Stomach smooth muscle (tissue), 2 donors: Measurements from ENCODE around the gene SBK2.

Experiments used
- H3K27ac ChIP-seq: one replicate; pipeline ENCODE4 v1.7.0; 2013; ENCODE audit warnings: mild to moderate bottlenecking, low read length, inconsistent platforms
- H3K27me3 ChIP-seq, 2 donors: one replicate each; pipeline ENCODE4 v1.7.0; 2013; ENCODE audit warnings: low read length in 2 of 2; ENCODE audit not compliant: insufficient read depth in 2 of 2, control insufficient read depth in 1 of 2
- H3K36me3 ChIP-seq, 2 donors: one replicate each; pipeline ENCODE4 v1.7.0; 2013; ENCODE audit warnings: low read length in 2 of 2; ENCODE audit not compliant: control insufficient read depth in 2 of 2, insufficient read depth in 2 of 2
- H3K4me1 ChIP-seq: one replicate; pipeline ENCODE4 v1.7.0; 2013; ENCODE audit warnings: low read length; ENCODE audit not compliant: control insufficient read depth, insufficient read depth
- H3K4me3 ChIP-seq, 2 donors: one replicate each; pipeline ENCODE4 v1.7.0; 2013; ENCODE audit warnings: low read length in 2 of 2
- H3K9ac ChIP-seq, 2 donors: one replicate each; pipeline ENCODE4 v1.7.0; 2013; ENCODE audit warnings: low read length in 2 of 2, mild to moderate bottlenecking in 1 of 2
- H3K9me3 ChIP-seq, 2 donors: one replicate each; pipeline ENCODE4 v1.7.0; 2013; ENCODE audit warnings: low read length in 2 of 2; ENCODE audit not compliant: control insufficient read depth in 2 of 2
- donor health status: healthy.
- donor health status: Pancreatic carcinoma.

Gene SBK2

GRCh38 chr19:55483706-55484592 is 53.0 kb downstream of the SBK2 start:
- Histone ChIP-seq H3K9me3 (no peaks in the 10 kb centered on the region), H3K27me3 (no peaks in the 10 kb centered on the region), H3K27ac (peak overlapping the region; percentile 96), H3K4me3 (peak overlapping the region; percentile 65 to 78), H3K4me1 (peaks cover 49% of the 10 kb centered on the region), H3K36me3 (peaks cover 0 to 2% of the 10 kb centered on the region in 2 donors), H3K9ac (peak overlapping the region; percentile 62 to 75)

- H3K36me3 ChIP-seq = peaks cover 0 to 2% of the 10 kb centered on the region in 2 donors
- H3K27ac ChIP-seq = no peak overlapping the region
- H3K27me3 ChIP-seq = no peaks in the 10 kb centered on the region
- no peak overlapping the region for H3K9ac ChIP-seq
- H3K9me3 ChIP-seq = no peaks in the 10 kb centered on the region
- H3K4me1 ChIP-seq = peaks cover 45% of the 10 kb centered on the region
- H3K4me3 ChIP-seq = no peak overlapping the region
Measured at GRCh38 chr19:55482967-55483705, 53.8 kb downstream of the SBK2 start.

GRCh38 chr19:55482156-55482961 is 54.6 kb downstream of the SBK2 start:
- Histone ChIP-seq H3K27me3 (no peaks in the 10 kb centered on the region), H3K9ac (no peak overlapping the region), H3K36me3 (peaks cover 0 to 2% of the 10 kb centered on the region in 2 donors), H3K4me3 (no peak overlapping the region), H3K4me1 (peaks cover 44% of the 10 kb centered on the region), H3K9me3 (no peaks in the 10 kb centered on the region), H3K27ac (no peak overlapping the region)

GRCh38 chr19:55481794-55482155 is 55.2 kb downstream of the SBK2 start:
- Histone ChIP-seq H3K9me3 (no peaks in the 10 kb centered on the region), H3K4me1 (peaks cover 38% of the 10 kb centered on the region), H3K27me3 (no peaks in the 10 kb centered on the region), H3K36me3 (peaks cover 0 to 2% of the 10 kb centered on the region in 2 donors), H3K27ac (no peak overlapping the region), H3K9ac (no peak overlapping the region), H3K4me3 (no peak overlapping the region)

- Histone ChIP-seq H3K36me3 (peaks cover 0 to 2% of the 10 kb centered on the region in 2 donors), H3K9ac (no peak overlapping the region), H3K27ac (no peak overlapping the region), H3K4me3 (no peak overlapping the region), H3K27me3 (no peaks in the 10 kb centered on the region), H3K9me3 (no peaks in the 10 kb centered on the region), H3K4me1 (peaks cover 34% of the 10 kb centered on the region)
Measured at GRCh38 chr19:55481148-55481793, 55.7 kb downstream of the SBK2 start.

- Histone ChIP-seq H3K27me3 (no peaks in the 10 kb centered on the region), H3K4me3 (no peak overlapping the region), H3K27ac (no peak overlapping the region), H3K4me1 (peaks cover 28% of the 10 kb centered on the region), H3K36me3 (peaks cover 0 to 2% of the 10 kb centered on the region in 2 donors), H3K9ac (no peak overlapping the region), H3K9me3 (no peaks in the 10 kb centered on the region)
Measured at GRCh38 chr19:55479451-55480230, 57.3 kb downstream of the SBK2 start.

GRCh38 chr19:55479045-55479444 is 57.9 kb downstream of the SBK2 start:
- Histone ChIP-seq H3K4me3 (no peak overlapping the region), H3K27ac (no peak overlapping the region), H3K27me3 (no peaks in the 10 kb centered on the region), H3K9me3 (no peaks in the 10 kb centered on the region), H3K4me1 (peaks cover 22% of the 10 kb centered on the region), H3K36me3 (peaks cover 0 to 2% of the 10 kb centered on the region in 2 donors), H3K9ac (no peak overlapping the region)
